Measurements from ENCODE around the gene ABT1.

Gene ABT1

DNA sequence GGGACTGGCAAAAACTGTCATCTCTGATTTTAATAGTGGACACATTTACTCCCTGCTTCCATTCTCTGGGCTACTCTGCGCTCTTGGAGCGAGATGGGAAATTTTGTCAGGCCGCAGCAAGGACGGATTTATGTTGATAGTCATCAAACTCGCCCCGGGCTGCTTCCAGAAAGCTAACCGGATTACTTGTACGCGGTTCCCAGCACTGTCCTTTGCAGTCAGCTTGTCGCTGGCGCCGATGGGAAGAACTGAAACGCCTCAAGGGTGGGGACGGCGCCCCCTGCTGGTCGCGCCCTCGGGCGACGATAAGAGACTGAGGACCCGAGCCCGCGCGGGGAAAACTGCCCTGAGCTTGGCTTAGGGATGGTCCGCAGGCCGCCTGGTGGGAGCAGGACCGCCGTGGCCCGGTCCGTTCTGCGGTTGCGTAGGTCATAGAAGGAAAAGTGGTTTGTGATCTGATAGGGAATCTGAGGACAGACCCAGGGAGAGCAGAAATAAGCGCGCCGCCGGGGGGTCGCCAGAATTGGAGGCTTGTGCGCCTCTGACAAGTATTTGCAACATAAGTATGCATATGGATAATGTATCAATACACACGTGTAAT lies 984 bp upstream of the ABT1 start:
- H3K36me3 ChIP-seq (ENCODE audit: insufficient read depth, low read length): peaks cover 17% of the 10 kb centered on the region
- peaks cover 17% of the 10 kb centered on the region for H3K27me3 ChIP-seq (ENCODE audit: control insufficient read depth, insufficient read depth, low read length)
- peaks cover 14% of the 10 kb centered on the region for H3K4me1 ChIP-seq (ENCODE audit: control insufficient read depth, insufficient read depth, low read length)
- H3K9ac ChIP-seq (ENCODE audit: low read depth, low read length): peak overlapping the region; percentile 92
- peak overlapping the region; percentile 94 for H3K4me2 ChIP-seq (ENCODE audit: low read length)
- peak overlapping the region; percentile 92 for H3K4me3 ChIP-seq (ENCODE audit: low read length)
- no peaks in the 10 kb centered on the region for H3K9me3 ChIP-seq (replicated peaks; ENCODE audit: low read length)

- H3K4me2 ChIP-seq (ENCODE audit: low read length): peak overlapping the region; percentile 85
- H3K36me3 ChIP-seq (ENCODE audit: insufficient read depth, low read length): peaks cover 17% of the 10 kb centered on the region
- peak overlapping the region; percentile 92 for H3K9ac ChIP-seq (ENCODE audit: low read depth, low read length)
- H3K27me3 ChIP-seq (ENCODE audit: control insufficient read depth, insufficient read depth, low read length): peaks cover 2% of the 10 kb centered on the region
- peak overlapping the region; percentile 92 for H3K4me3 ChIP-seq (ENCODE audit: low read length)
- H3K9me3 ChIP-seq (replicated peaks; ENCODE audit: low read length): no peaks in the 10 kb centered on the region
- H3K4me1 ChIP-seq (ENCODE audit: control insufficient read depth, insufficient read depth, low read length): peaks cover 14% of the 10 kb centered on the region
Measured at GRCh38 chr6:26597389-26597766, 625 bp downstream of the ABT1 start.

DNA sequence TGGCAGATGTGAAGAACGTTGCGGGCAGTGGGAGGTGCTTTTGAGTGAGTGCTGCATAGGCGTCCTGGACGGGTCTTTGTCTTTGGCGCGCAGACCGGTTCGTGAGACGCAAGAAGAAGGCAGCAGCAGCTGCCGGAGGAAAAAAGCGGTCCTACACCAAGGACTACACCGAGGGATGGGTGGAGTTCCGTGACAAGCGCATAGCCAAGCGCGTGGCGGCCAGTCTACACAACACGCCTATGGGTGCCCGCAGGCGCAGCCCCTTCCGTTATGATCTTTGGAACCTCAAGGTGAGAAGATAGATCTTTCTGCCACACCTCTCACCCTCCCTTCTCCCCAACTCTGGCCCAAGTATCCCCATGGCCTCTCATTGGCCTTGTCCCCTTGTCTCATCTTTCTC lies 1.1 kb downstream of the ABT1 start:
- peak overlapping the region; percentile 92 for H3K9ac ChIP-seq (ENCODE audit: low read depth, low read length)
- peak overlapping the region; percentile 92 for H3K4me3 ChIP-seq (ENCODE audit: low read length)
- H3K9me3 ChIP-seq (replicated peaks; ENCODE audit: low read length): no peaks in the 10 kb centered on the region
- H3K36me3 ChIP-seq (ENCODE audit: insufficient read depth, low read length): peaks cover 17% of the 10 kb centered on the region
- H3K4me2 ChIP-seq (ENCODE audit: low read length): peak overlapping the region; percentile 85
- peaks cover 14% of the 10 kb centered on the region for H3K4me1 ChIP-seq (ENCODE audit: control insufficient read depth, insufficient read depth, low read length)
- no peaks in the 10 kb centered on the region for H3K27me3 ChIP-seq (ENCODE audit: control insufficient read depth, insufficient read depth, low read length)

DNA sequence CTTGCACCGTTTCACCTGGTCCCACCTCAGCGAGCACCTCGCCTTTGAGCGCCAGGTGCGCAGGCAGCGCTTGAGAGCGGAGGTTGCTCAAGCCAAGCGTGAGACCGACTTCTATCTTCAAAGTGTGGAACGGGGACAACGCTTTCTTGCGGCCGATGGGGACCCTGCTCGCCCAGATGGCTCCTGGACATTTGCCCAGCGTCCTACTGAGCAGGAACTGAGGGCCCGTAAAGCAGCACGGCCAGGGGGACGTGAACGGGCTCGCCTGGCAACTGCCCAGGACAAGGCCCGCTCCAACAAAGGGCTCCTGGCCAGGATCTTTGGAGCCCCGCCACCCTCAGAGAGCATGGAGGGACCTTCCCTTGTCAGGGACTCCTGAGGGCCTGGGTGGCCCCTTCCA lies 1.5 kb downstream of the ABT1 start:
- Histone ChIP-seq H3K4me3 (ENCODE audit: low read length) (peak overlapping the region; percentile 92), H3K9me3 (replicated peaks; ENCODE audit: low read length) (no peaks in the 10 kb centered on the region), H3K36me3 (ENCODE audit: insufficient read depth, low read length) (peaks cover 17% of the 10 kb centered on the region), H3K9ac (ENCODE audit: low read depth, low read length) (no peak overlapping the region), H3K27me3 (ENCODE audit: control insufficient read depth, insufficient read depth, low read length) (no peaks in the 10 kb centered on the region), H3K4me2 (ENCODE audit: low read length) (peak overlapping the region; percentile 85), H3K4me1 (ENCODE audit: control insufficient read depth, insufficient read depth, low read length) (peaks cover 14% of the 10 kb centered on the region)

- Histone ChIP-seq H3K9ac (ENCODE audit: low read depth, low read length) (no peak overlapping the region), H3K4me3 (ENCODE audit: low read length) (no peak overlapping the region)
Measured at GRCh38 chr6:26599134-26599533, 2.4 kb downstream of the ABT1 start.

GRCh38 chr6:26599591-26599990 lies 2.8 kb downstream of the ABT1 start:
- peaks cover 14% of the 10 kb centered on the region for H3K4me1 ChIP-seq (ENCODE audit: control insufficient read depth, insufficient read depth, low read length)
- H3K9me3 ChIP-seq (replicated peaks; ENCODE audit: low read length): no peaks in the 10 kb centered on the region
- no peaks in the 10 kb centered on the region for H3K27me3 ChIP-seq (ENCODE audit: control insufficient read depth, insufficient read depth, low read length)
- no peak overlapping the region for H3K4me2 ChIP-seq (ENCODE audit: low read length)
- H3K9ac ChIP-seq (ENCODE audit: low read depth, low read length): no peak overlapping the region
- H3K36me3 ChIP-seq (ENCODE audit: insufficient read depth, low read length): peaks cover 17% of the 10 kb centered on the region
- H3K4me3 ChIP-seq (ENCODE audit: low read length): no peak overlapping the region

More at GRCh38 chr6:26599134-26599533, 2.4 kb downstream of the ABT1 start:
- Histone ChIP-seq H3K36me3 (ENCODE audit: insufficient read depth, low read length) (peaks cover 17% of the 10 kb centered on the region), H3K4me1 (ENCODE audit: control insufficient read depth, insufficient read depth, low read length) (peaks cover 14% of the 10 kb centered on the region), H3K9me3 (replicated peaks; ENCODE audit: low read length) (no peaks in the 10 kb centered on the region), H3K27me3 (ENCODE audit: control insufficient read depth, insufficient read depth, low read length) (no peaks in the 10 kb centered on the region), H3K4me2 (ENCODE audit: low read length) (no peak overlapping the region)

DNA sequence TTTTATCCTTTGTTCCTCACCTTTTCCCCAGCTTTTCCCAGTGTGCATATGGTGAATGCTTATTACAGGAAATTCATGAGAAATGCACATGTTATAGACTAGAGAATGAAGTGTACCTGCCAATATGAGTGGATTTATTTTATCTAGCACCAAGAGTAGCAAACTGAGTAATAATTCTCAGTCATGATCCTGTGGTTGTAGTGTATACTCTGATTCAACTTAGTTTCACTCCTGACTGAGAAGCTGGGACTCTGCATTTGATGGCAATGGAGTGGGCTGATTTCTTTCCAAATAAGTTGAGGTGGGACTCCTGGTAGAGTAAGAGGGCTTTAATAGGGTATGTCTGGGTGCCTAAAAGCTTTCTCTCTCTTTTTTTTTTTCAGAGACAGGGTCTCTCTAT lies 4.0 kb downstream of the ABT1 start:
- Histone ChIP-seq H3K4me3 (ENCODE audit: low read length) (no peak overlapping the region), H3K27me3 (ENCODE audit: control insufficient read depth, insufficient read depth, low read length) (no peaks in the 10 kb centered on the region), H3K4me1 (ENCODE audit: control insufficient read depth, insufficient read depth, low read length) (peaks cover 9% of the 10 kb centered on the region), H3K9me3 (replicated peaks; ENCODE audit: low read length) (no peaks in the 10 kb centered on the region), H3K36me3 (ENCODE audit: insufficient read depth, low read length) (peaks cover 17% of the 10 kb centered on the region), H3K9ac (ENCODE audit: low read depth, low read length) (no peak overlapping the region), H3K4me2 (ENCODE audit: low read length) (no peak overlapping the region)

GRCh38 chr6:26602262-26602661 lies 5.5 kb downstream of the ABT1 start:
- Histone ChIP-seq H3K4me1 (ENCODE audit: control insufficient read depth, insufficient read depth, low read length) (peaks cover 9% of the 10 kb centered on the region), H3K27me3 (ENCODE audit: control insufficient read depth, insufficient read depth, low read length) (no peaks in the 10 kb centered on the region), H3K4me2 (ENCODE audit: low read length) (no peak overlapping the region), H3K4me3 (ENCODE audit: low read length) (no peak overlapping the region), H3K36me3 (ENCODE audit: insufficient read depth, low read length) (peaks cover 17% of the 10 kb centered on the region), H3K9me3 (replicated peaks; ENCODE audit: low read length) (no peaks in the 10 kb centered on the region), H3K9ac (ENCODE audit: low read depth, low read length) (no peak overlapping the region)

DNA sequence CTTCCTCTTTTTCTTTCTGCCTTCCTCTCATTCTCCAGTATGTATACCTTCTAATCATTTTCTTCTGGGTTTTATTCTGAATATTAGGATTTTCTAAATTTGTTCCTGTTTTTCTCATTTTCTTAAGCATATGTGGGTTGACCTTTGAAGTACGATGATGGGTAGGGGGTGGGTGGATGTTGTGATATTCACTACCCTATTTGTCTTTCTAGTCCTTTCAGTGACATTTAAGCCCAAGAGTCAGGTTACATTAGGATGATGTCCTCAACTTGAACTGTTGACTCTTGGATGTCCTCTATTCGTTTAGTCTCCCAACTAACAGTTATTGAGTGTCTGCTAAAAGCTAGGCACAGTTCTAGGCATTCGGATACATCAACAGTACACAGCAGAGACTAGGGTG lies 7.3 kb downstream of the ABT1 start:
- Histone ChIP-seq H3K4me1 (ENCODE audit: control insufficient read depth, insufficient read depth, low read length) (no peaks in the 10 kb centered on the region), H3K36me3 (ENCODE audit: insufficient read depth, low read length) (peaks cover 8% of the 10 kb centered on the region), H3K4me2 (ENCODE audit: low read length) (no peak overlapping the region), H3K27me3 (ENCODE audit: control insufficient read depth, insufficient read depth, low read length) (no peaks in the 10 kb centered on the region), H3K4me3 (ENCODE audit: low read length) (no peak overlapping the region), H3K9ac (ENCODE audit: low read depth, low read length) (no peak overlapping the region), H3K9me3 (replicated peaks; ENCODE audit: low read length) (no peaks in the 10 kb centered on the region)

DNA sequence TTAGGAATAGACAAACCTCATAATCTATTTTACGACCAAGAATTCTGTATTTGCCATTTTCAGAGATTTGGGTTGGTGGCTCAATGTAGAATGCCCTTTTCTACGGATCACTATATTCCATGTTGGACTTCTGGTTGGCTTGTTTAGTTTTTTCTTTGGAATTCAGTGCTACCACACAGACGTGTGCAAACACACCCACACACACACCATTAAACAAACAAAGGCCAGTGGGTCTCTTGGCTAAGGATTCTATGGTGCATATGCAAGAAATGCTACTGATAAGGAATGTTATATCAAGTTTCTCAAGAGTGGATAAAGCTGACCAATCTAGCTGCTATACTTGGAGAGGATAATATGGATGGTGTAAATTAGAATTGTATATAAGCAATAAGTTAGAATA lies 8.0 kb downstream of the ABT1 start:
- H3K9me3 ChIP-seq (replicated peaks; ENCODE audit: low read length): no peaks in the 10 kb centered on the region
- no peak overlapping the region for H3K9ac ChIP-seq (ENCODE audit: low read depth, low read length)

GRCh38 chr6:26607434-26608230 lies 10.9 kb downstream of the ABT1 start:
- Histone ChIP-seq H3K4me3 (ENCODE audit: low read length) (peak overlapping the region; percentile 25), H3K9ac (ENCODE audit: low read depth, low read length) (no peak overlapping the region), H3K4me1 (ENCODE audit: control insufficient read depth, insufficient read depth, low read length) (no peaks in the 10 kb centered on the region), H3K4me2 (ENCODE audit: low read length) (peak overlapping the region; percentile 60), H3K9me3 (replicated peaks; ENCODE audit: low read length) (no peaks in the 10 kb centered on the region), H3K36me3 (ENCODE audit: insufficient read depth, low read length) (no peaks in the 10 kb centered on the region), H3K27me3 (ENCODE audit: control insufficient read depth, insufficient read depth, low read length) (peaks cover 20% of the 10 kb centered on the region)

More for the DNA sequence above, 8.0 kb downstream of the ABT1 start:
- H3K27me3 ChIP-seq (ENCODE audit: control insufficient read depth, insufficient read depth, low read length): peaks cover 4% of the 10 kb centered on the region
- H3K4me1 ChIP-seq (ENCODE audit: control insufficient read depth, insufficient read depth, low read length): no peaks in the 10 kb centered on the region
- H3K4me3 ChIP-seq (ENCODE audit: low read length): no peak overlapping the region
- H3K36me3 ChIP-seq (ENCODE audit: insufficient read depth, low read length): peaks cover 3% of the 10 kb centered on the region
- no peak overlapping the region for H3K4me2 ChIP-seq (ENCODE audit: low read length)

- no peak overlapping the region for H3K4me2 ChIP-seq (ENCODE audit: low read length)
- H3K36me3 ChIP-seq (ENCODE audit: insufficient read depth, low read length): no peaks in the 10 kb centered on the region
- H3K9me3 ChIP-seq (replicated peaks; ENCODE audit: low read length): no peaks in the 10 kb centered on the region
- no peaks in the 10 kb centered on the region for H3K4me1 ChIP-seq (ENCODE audit: control insufficient read depth, insufficient read depth, low read length)
- no peak overlapping the region for H3K9ac ChIP-seq (ENCODE audit: low read depth, low read length)
- no peak overlapping the region for H3K4me3 ChIP-seq (ENCODE audit: low read length)
- peaks cover 39% of the 10 kb centered on the region for H3K27me3 ChIP-seq (ENCODE audit: control insufficient read depth, insufficient read depth, low read length)
Measured at GRCh38 chr6:26609463-26609862, 12.7 kb downstream of the ABT1 start.

Data from skeletal muscle satellite cell (primary cell).